Heart left ventricle (tissue), 13 donors: ENCODE results near the gene GALNT10.

Experiments used
- CTCF ChIP-seq, 12 donors: fragments of 200-600 bp; sonication (generic) in 4 of 12; IDR thresholded peaks; one replicate each; pipeline versions ENCODE4 v1.5.0 to v1.8.0; 2018 to 2022; ENCODE audit warnings: antibody characterized with exemption in 12 of 12, mild to moderate bottlenecking in 5 of 12
- POLR2A ChIP-seq, 2 donors: fragments of 450-650 bp; IDR thresholded peaks; one replicate each; pipeline ENCODE4 v1.6.1; 2017; ENCODE audit warnings: antibody characterized with exemption in 2 of 2, mild to moderate bottlenecking in 2 of 2, moderate library complexity in 2 of 2
- donor health status: ischemic (EF 13 %, LVEDD 7.1; RV severe dilation, severe dysfunction).
- donor health status: DM: no; HTN: yes; CAD: no.
- donor health status: DM: no; HTN: no; CAD: no.
- donor health status: ischemic (EF 25% LVEDD 6.9; RV normal size, moderate dysfunction).
- donor health status: ischemic (EF 25% LVEDD 5.7; RV mildly dilated, moderate dysfunction).
- donor health status: ischemic (EF 35%, LVEDD 5.7; RV mildly dilated, moderate dysfunction).
- donor health status: nonischemic (EF 11% LVEDD 7.7; RV severe dilation, severe dysfunction).
- donor health status: DM: yes; HTN: yes; CAD: no.
- donor health status: PGD.
- donor health status: ischemic (EF 29% LVEDD 5.4; RV normal size, mild dysfunction).
- donor health status: nonischemic (EF 23%, LVEDD 6.1; RV moderate dilation, normal function).

- TF ChIP-seq CTCF (IDR thresholded peaks at IDR 0.05) (no peak), POLR2A (IDR thresholded peaks at IDR 0.05) (no peak)
Observed at GRCh38 chr5:154334406-154335064, 144.0 kb downstream of the GALNT10 start.
